GM12874 (cell line): ENCODE data around the gene CACHD1.

Experiments used
- CTCF ChIP-seq: IDR thresholded peaks from 2 replicates; pipeline ENCODE4 v1.5.1; 2011; ENCODE audit warnings: low read depth, mild to moderate bottlenecking, control low read depth, low read length, moderate library complexity; ENCODE audit not compliant: insufficient read depth

The CACHD1 gene

GRCh38 chr1:64543831-64544230 is 73.9 kb downstream of the CACHD1 start:
- no peak for TF ChIP-seq CTCF

GRCh38 chr1:64545118-64545843 is 75.4 kb downstream of the CACHD1 start:
- TF ChIP-seq CTCF, result no peak

- no peak for TF ChIP-seq CTCF
Observed at GRCh38 chr1:64546013-64546412, 76.1 kb downstream of the CACHD1 start.

GRCh38 chr1:64549464-64550239 is 79.7 kb downstream of the CACHD1 start:
- TF ChIP-seq CTCF, result no peak

GRCh38 chr1:64550510-64550909 is 80.6 kb downstream of the CACHD1 start:
- TF ChIP-seq CTCF, result no peak

GRCh38 chr1:64550946-64551605 is 81.1 kb downstream of the CACHD1 start:
- TF ChIP-seq CTCF, result no peak

GRCh38 chr1:64553285-64553684 is 83.4 kb downstream of the CACHD1 start:
- no peak for TF ChIP-seq CTCF
